PC-3 (cell line): Measurements from ENCODE around the gene PCSK5.

ENCODE experiments used
- CTCF ChIP-seq: fragments of 300-600 bp; sonication (generic); conservative IDR thresholded peaks from 2 replicates; pipeline ENCODE4 v1.5.1; 2017; ENCODE audit warnings: antibody characterized with exemption, low read depth, mild to moderate bottlenecking, low read length
- EZH2 ChIP-seq: fragments of 300-600 bp; sonication (generic); IDR thresholded peaks from one replicate; pipeline ENCODE4 v1.6.1; 2017; ENCODE audit warnings: antibody characterized with exemption, mild to moderate bottlenecking, low read length; ENCODE audit not compliant: unreplicated experiment

GRCh38 chr9:75996726-75997125 lies 106.3 kb downstream of the PCSK5 start:
- TF ChIP-seq CTCF (no peak), EZH2 (no peak)
